HL-60 (cell line): ENCODE results near the gene BTG2.

Source experiments
- DNase-seq, 2 experiments: peaks; one replicate each; pipeline ENCODE4 v3.0.0-alpha.2; 2010 to 2020; ENCODE audit warnings: low read depth in 1 of 2, low spot score in 1 of 2
- H3K27ac ChIP-seq: fragments of 250-450 bp; sonication (Bioruptor Pico); replicated peaks from 2 replicates; pipeline ENCODE4 v1.5.1; 2020; ENCODE audit warnings: mild to moderate bottlenecking, moderate library complexity
- H3K27me3 ChIP-seq: fragments of 250-450 bp; sonication (Bioruptor Pico); 2 replicates; pipeline ENCODE4 v1.5.1; 2021; ENCODE audit warnings: mild to moderate bottlenecking, moderate library complexity; ENCODE audit not compliant: insufficient read depth, poor library complexity, severe bottlenecking
- H3K4me3 ChIP-seq: replicated peaks from 2 replicates; pipeline ENCODE4 v1.5.1; 2011; ENCODE audit warnings: mild to moderate bottlenecking, control low read depth, low read length; ENCODE audit not compliant: insufficient read depth
- GABPA ChIP-seq: IDR thresholded peaks from 2 replicates; pipeline ENCODE4 v1.6.1; 2012; ENCODE audit warnings: low read depth
- POLR2AphosphoS5 ChIP-seq: IDR thresholded peaks from 2 replicates; pipeline ENCODE4 v1.6.1; 2012; ENCODE audit warnings: low read depth
- SPI1 ChIP-seq: IDR thresholded peaks from 2 replicates; pipeline ENCODE4 v1.6.1; 2012; ENCODE audit warnings: low read depth, mild to moderate bottlenecking, borderline replicate concordance
- TF ChIP-seq, protein P1 (sequence below): IDR thresholded peaks from one replicate; pipeline ENCODE4 v1.5.1; 2011; ENCODE audit warnings: low read length, control low read depth, inconsistent platforms; ENCODE audit not compliant: insufficient read depth
- TF ChIP-seq, protein P2 (sequence below): IDR thresholded peaks from 2 replicates; pipeline ENCODE4 v1.6.1; 2012; ENCODE audit warnings: low read depth; ENCODE audit not compliant: insufficient replicate concordance

The BTG2 gene

DNA sequence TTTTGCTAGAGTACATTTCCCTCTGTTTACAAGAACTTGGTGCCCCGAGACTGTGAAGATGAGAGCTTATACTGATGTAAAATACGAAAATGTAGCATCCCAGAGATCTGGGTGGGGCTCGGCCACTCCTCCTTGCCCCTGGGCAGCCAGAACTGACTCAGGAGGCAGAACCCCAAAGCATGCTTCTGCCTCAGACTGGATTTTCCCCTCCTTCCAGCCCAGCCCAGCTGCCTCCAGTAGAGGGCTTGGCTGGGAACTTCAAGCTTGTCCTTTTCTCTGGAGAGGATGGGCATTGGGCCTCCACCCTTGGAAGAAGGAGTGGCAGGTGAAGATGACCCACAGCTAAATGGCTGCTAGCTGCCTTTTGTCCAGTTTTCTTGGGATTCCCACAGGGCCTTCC is 24.3 kb upstream of the BTG2 start:
- no peak overlapping the region for H3K4me3 ChIP-seq
- TF ChIP-seq GABPA (no peak), POLR2AphosphoS5 (no peak), SPI1 (no peak)
- TF ChIP-seq, protein P1, sequence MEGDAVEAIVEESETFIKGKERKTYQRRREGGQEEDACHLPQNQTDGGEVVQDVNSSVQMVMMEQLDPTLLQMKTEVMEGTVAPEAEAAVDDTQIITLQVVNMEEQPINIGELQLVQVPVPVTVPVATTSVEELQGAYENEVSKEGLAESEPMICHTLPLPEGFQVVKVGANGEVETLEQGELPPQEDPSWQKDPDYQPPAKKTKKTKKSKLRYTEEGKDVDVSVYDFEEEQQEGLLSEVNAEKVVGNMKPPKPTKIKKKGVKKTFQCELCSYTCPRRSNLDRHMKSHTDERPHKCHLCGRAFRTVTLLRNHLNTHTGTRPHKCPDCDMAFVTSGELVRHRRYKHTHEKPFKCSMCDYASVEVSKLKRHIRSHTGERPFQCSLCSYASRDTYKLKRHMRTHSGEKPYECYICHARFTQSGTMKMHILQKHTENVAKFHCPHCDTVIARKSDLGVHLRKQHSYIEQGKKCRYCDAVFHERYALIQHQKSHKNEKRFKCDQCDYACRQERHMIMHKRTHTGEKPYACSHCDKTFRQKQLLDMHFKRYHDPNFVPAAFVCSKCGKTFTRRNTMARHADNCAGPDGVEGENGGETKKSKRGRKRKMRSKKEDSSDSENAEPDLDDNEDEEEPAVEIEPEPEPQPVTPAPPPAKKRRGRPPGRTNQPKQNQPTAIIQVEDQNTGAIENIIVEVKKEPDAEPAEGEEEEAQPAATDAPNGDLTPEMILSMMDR: no peak
- TF ChIP-seq, protein P2, sequence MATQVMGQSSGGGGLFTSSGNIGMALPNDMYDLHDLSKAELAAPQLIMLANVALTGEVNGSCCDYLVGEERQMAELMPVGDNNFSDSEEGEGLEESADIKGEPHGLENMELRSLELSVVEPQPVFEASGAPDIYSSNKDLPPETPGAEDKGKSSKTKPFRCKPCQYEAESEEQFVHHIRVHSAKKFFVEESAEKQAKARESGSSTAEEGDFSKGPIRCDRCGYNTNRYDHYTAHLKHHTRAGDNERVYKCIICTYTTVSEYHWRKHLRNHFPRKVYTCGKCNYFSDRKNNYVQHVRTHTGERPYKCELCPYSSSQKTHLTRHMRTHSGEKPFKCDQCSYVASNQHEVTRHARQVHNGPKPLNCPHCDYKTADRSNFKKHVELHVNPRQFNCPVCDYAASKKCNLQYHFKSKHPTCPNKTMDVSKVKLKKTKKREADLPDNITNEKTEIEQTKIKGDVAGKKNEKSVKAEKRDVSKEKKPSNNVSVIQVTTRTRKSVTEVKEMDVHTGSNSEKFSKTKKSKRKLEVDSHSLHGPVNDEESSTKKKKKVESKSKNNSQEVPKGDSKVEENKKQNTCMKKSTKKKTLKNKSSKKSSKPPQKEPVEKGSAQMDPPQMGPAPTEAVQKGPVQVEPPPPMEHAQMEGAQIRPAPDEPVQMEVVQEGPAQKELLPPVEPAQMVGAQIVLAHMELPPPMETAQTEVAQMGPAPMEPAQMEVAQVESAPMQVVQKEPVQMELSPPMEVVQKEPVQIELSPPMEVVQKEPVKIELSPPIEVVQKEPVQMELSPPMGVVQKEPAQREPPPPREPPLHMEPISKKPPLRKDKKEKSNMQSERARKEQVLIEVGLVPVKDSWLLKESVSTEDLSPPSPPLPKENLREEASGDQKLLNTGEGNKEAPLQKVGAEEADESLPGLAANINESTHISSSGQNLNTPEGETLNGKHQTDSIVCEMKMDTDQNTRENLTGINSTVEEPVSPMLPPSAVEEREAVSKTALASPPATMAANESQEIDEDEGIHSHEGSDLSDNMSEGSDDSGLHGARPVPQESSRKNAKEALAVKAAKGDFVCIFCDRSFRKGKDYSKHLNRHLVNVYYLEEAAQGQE: no peak
- no peaks in the 10 kb centered on the region for H3K27me3 ChIP-seq
- H3K27ac ChIP-seq: no peak overlapping the region
- DNase-seq: no peak

DNA sequence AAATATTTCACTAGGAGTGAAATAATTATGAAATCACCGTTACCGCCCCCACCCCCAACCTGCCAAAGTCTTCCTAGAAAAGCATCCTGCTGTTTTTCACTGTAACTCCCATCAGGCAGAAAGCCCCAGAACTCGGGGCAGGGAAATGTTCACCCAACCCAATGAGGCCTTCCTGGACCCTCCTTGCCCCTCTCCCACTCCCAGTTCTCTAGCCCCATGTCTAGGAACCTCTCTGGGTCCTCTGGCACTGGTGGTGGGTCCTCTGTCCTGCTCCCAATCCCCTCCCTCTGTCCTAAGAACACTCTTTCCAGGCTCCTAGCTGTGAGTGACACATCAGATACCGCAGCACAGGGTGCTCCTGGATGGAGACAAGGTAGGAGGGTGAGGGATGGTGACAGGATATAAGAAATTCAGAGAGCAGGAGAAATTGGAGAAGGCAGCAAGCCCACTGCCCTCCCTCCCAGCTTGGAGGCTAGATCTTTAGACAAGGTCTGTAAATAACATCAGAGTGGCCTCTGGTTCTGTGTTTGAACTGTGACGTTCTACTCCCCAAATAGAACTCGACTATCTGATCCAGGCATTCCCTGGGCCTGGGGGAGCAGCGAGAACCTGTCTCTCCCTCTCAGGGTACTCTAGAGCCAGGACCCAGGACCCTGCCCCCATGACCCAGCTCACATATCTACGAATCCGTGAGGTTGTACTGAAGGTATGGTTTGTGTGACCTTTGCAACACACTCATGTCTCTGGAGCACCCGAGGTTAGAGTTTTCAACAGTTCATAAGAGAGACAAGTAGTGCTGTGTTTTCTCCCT is 23.3 kb upstream of the BTG2 start:
- no peak overlapping the region for H3K4me3 ChIP-seq
- TF ChIP-seq, protein P1: no peak
- TF ChIP-seq, protein P2: no peak
- TF ChIP-seq POLR2AphosphoS5 (no peak), GABPA (no peak), SPI1 (no peak)
- no peak overlapping the region for H3K27ac ChIP-seq
- no peaks in the 10 kb centered on the region for H3K27me3 ChIP-seq
- no peak for DNase-seq

DNA sequence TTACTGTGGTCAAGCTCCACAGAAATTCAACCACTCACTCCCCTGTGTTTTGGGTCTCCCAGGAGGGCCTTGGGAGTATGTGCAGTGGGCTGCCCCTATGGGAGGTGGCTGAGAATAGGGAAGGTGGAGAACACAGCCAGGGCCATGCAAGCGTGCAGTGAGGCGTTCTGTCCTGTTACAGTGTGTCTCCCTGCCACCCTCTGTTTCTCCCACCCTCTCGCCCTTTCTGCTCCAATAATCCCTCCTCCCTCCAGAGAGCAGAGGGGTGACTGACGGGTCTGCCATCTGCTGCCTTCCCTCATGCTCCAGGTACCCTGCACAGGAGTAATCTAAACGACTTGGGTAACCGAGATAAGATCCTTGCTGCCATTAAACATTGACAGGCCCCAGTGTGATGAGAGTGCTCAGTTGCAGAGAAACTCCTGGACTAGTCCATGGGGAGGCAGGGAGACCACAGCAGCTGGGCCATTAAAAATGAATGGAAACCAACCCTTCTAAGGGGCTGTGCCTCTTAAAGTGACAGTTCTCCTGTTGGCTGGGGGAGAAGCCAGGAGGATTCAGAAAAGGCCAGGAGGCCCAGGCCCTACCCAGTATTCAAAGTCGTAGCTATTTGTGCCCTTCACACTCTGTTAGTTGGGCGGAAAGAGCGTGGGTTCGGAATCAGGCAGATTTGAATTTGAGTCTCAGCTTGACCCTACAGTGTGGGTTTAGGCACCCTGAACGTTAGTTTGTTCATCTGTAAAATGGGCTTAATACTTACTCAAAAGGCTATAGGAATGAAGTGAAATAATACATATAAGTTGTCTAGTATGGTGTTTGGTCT is 22.4 kb upstream of the BTG2 start:
- TF ChIP-seq SPI1 (no peak), GABPA (no peak), POLR2AphosphoS5 (no peak)
- TF ChIP-seq, protein P2: no peak
- TF ChIP-seq, protein P1: no peak
- Histone ChIP-seq H3K4me3 (no peak overlapping the region), H3K27ac (no peak overlapping the region), H3K27me3 (no peaks in the 10 kb centered on the region)
- no peak for DNase-seq
